ENCODE data around the gene DNM3.
A peak's percentile ranks its signal among the peaks of the same experiment; 100 is the strongest.

DNM3 gene

GRCh38 chr1:172185211-172185610 lies 343.9 kb downstream of the DNM3 start:
- no peak overlapping the region for H3K27ac ChIP-seq (ENCODE audit: low read length)

GRCh38 chr1:172185996-172186395 lies 344.7 kb downstream of the DNM3 start:
- H3K4me1 ChIP-seq (ENCODE audit: control insufficient read depth, insufficient read depth, low read length) = peaks cover 5% of the 10 kb centered on the region
- H3K9me3 ChIP-seq (ENCODE audit: control insufficient read depth in 2 of 2, low read length in 2 of 2) = no peaks in the 10 kb centered on the region
- H3K9ac ChIP-seq (ENCODE audit: low read length in 2 of 2) = no peak overlapping the region
- H3K27me3 ChIP-seq (ENCODE audit: control insufficient read depth in 1 of 2, insufficient read depth in 2 of 2, low read length in 2 of 2) = no peaks in the 10 kb centered on the region
- H3K27ac ChIP-seq (ENCODE audit: low read length) = no peak overlapping the region
- no peak overlapping the region for H3K4me3 ChIP-seq (ENCODE audit: low read length in 2 of 2)
- H3K36me3 ChIP-seq (ENCODE audit: control insufficient read depth in 2 of 2, insufficient read depth in 2 of 2, low read length in 2 of 2) = no peaks in the 10 kb centered on the region

More at GRCh38 chr1:172185211-172185610, 343.9 kb downstream of the DNM3 start:
- Histone ChIP-seq H3K36me3 (ENCODE audit: control insufficient read depth in 2 of 2, insufficient read depth in 2 of 2, low read length in 2 of 2) (no peaks in the 10 kb centered on the region), H3K27me3 (ENCODE audit: control insufficient read depth in 1 of 2, insufficient read depth in 2 of 2, low read length in 2 of 2) (no peaks in the 10 kb centered on the region), H3K9ac (ENCODE audit: low read length in 2 of 2) (no peak overlapping the region), H3K4me1 (ENCODE audit: control insufficient read depth, insufficient read depth, low read length) (peaks cover 12% of the 10 kb centered on the region), H3K9me3 (ENCODE audit: control insufficient read depth in 2 of 2, low read length in 2 of 2) (no peaks in the 10 kb centered on the region), H3K4me3 (ENCODE audit: low read length in 2 of 2) (peak overlapping the region in 1 of 2 donors; percentile 12)

DNA sequence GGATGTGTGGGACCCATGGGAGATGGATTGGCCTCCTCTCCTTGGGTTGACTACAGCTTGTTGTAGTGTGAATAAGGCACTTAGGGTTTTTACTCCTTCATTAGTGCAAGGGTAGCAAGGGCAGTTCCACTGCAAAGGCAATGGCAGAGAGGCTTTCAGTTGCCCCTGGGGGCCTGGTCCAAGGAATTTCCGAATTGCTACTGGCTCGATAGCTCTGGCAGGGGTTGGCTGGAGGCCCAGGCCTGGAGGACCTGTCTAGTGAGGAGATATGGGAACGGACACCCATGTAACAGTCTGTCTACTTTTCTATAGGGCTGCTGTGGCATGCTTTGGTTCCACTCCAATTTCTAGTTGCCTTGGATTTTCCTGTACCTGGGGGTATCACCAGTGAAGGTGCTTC lies 360.3 kb downstream of the DNM3 start:
- Histone ChIP-seq H3K4me3 (ENCODE audit: low read length in 2 of 2) (no peak overlapping the region), H3K4me1 (ENCODE audit: control insufficient read depth, insufficient read depth, low read length) (no peaks in the 10 kb centered on the region), H3K9me3 (ENCODE audit: control insufficient read depth in 2 of 2, low read length in 2 of 2) (no peaks in the 10 kb centered on the region), H3K27ac (ENCODE audit: low read length) (no peak overlapping the region), H3K27me3 (ENCODE audit: control insufficient read depth in 1 of 2, insufficient read depth in 2 of 2, low read length in 2 of 2) (no peaks in the 10 kb centered on the region), H3K9ac (ENCODE audit: low read length in 2 of 2) (no peak overlapping the region), H3K36me3 (ENCODE audit: control insufficient read depth in 2 of 2, insufficient read depth in 2 of 2, low read length in 2 of 2) (no peaks in the 10 kb centered on the region)

DNA sequence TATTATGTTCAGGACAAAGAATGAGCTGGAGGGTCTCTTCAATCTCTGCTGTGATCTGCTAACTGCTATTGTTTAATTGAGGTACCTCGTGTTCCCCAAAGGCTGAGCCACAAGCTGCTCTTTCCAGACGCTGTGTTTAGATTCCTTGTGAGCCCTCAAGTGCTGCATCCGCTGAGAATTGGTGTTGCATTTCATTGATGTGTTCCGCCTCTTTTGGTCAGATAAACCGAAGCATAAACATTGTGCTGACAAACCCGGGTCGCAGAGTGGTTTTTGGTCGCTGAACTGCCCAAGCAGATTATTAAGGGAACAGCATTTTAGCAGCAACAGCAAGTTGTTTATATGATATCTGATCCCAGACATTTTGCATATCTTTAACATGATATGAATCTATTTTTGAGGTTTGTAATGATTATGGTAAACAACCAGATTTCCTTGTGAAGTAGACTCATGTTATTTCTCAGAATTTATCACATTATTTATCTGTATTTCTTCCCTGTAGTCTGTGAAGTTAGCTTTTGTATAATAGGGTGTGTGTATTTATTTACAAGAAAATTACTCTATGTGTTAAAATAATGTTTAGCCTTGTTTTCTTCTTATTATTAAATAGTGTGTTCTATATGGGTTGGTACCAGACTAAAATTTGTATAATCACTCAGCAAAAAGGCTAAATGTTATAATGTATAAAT lies 362.0 kb downstream of the DNM3 start:
- Histone ChIP-seq H3K9ac (ENCODE audit: low read length in 2 of 2) (no peak overlapping the region), H3K27me3 (ENCODE audit: control insufficient read depth in 1 of 2, insufficient read depth in 2 of 2, low read length in 2 of 2) (no peaks in the 10 kb centered on the region), H3K4me3 (ENCODE audit: low read length in 2 of 2) (no peak overlapping the region), H3K27ac (ENCODE audit: low read length) (no peak overlapping the region), H3K36me3 (ENCODE audit: control insufficient read depth in 2 of 2, insufficient read depth in 2 of 2, low read length in 2 of 2) (no peaks in the 10 kb centered on the region), H3K9me3 (ENCODE audit: control insufficient read depth in 2 of 2, low read length in 2 of 2) (no peaks in the 10 kb centered on the region), H3K4me1 (ENCODE audit: control insufficient read depth, insufficient read depth, low read length) (no peaks in the 10 kb centered on the region)

DNA sequence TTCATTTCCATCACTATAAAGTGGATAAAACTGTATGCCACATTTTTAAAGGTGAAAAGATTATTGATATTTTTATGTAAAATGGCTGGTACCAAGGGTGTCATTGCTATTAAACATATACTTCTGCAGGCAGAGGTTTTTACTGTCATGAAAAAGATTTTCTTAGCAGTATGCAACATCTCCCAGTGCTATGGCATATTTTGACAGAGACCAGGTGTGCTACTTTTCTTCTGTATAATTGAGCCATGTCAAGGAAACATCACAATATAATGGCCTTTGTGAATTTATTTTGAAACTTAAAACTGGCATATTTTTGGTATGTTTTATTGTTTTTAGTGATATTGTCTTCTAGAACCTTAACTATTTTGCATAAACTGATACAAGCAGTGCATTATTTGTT lies 362.6 kb downstream of the DNM3 start:
- Histone ChIP-seq H3K4me1 (ENCODE audit: control insufficient read depth, insufficient read depth, low read length) (no peaks in the 10 kb centered on the region), H3K9me3 (ENCODE audit: control insufficient read depth in 2 of 2, low read length in 2 of 2) (no peaks in the 10 kb centered on the region), H3K27ac (ENCODE audit: low read length) (no peak overlapping the region), H3K36me3 (ENCODE audit: control insufficient read depth in 2 of 2, insufficient read depth in 2 of 2, low read length in 2 of 2) (no peaks in the 10 kb centered on the region), H3K27me3 (ENCODE audit: control insufficient read depth in 1 of 2, insufficient read depth in 2 of 2, low read length in 2 of 2) (no peaks in the 10 kb centered on the region), H3K9ac (ENCODE audit: low read length in 2 of 2) (no peak overlapping the region), H3K4me3 (ENCODE audit: low read length in 2 of 2) (no peak overlapping the region)

DNA sequence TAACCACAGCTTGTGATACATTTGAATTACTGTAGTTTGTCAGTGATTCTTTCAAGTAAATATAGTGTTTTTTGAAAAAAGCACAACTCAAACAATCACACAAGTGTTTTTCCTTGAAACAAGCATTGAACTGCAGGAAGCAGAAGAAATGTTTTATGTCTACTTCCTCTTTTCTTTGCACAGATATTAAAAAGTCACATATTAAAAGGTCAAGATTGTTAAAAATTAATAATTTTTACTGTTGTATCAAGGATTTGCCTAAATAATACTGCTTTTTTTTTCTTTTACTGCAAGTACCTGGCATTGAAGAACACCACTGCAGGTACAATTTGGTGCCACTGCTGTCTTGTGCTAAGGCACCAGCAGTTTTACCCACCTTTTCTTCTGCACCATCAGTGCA lies 365.0 kb downstream of the DNM3 start:
- Histone ChIP-seq H3K27me3 (ENCODE audit: control insufficient read depth in 1 of 2, insufficient read depth in 2 of 2, low read length in 2 of 2) (no peaks in the 10 kb centered on the region), H3K9me3 (ENCODE audit: control insufficient read depth in 2 of 2, low read length in 2 of 2) (no peaks in the 10 kb centered on the region), H3K9ac (ENCODE audit: low read length in 2 of 2) (no peak overlapping the region), H3K27ac (ENCODE audit: low read length) (no peak overlapping the region), H3K4me3 (ENCODE audit: low read length in 2 of 2) (no peak overlapping the region), H3K36me3 (ENCODE audit: control insufficient read depth in 2 of 2, insufficient read depth in 2 of 2, low read length in 2 of 2) (no peaks in the 10 kb centered on the region), H3K4me1 (ENCODE audit: control insufficient read depth, insufficient read depth, low read length) (no peaks in the 10 kb centered on the region)

GRCh38 chr1:172208635-172209034 lies 367.3 kb downstream of the DNM3 start:
- Histone ChIP-seq H3K4me3 (ENCODE audit: low read length in 2 of 2) (no peak overlapping the region), H3K27me3 (ENCODE audit: control insufficient read depth in 1 of 2, insufficient read depth in 2 of 2, low read length in 2 of 2) (no peaks in the 10 kb centered on the region), H3K36me3 (ENCODE audit: control insufficient read depth in 2 of 2, insufficient read depth in 2 of 2, low read length in 2 of 2) (no peaks in the 10 kb centered on the region), H3K27ac (ENCODE audit: low read length) (no peak overlapping the region), H3K4me1 (ENCODE audit: control insufficient read depth, insufficient read depth, low read length) (no peaks in the 10 kb centered on the region), H3K9me3 (ENCODE audit: control insufficient read depth in 2 of 2, low read length in 2 of 2) (no peaks in the 10 kb centered on the region), H3K9ac (ENCODE audit: low read length in 2 of 2) (no peak overlapping the region)

DNA sequence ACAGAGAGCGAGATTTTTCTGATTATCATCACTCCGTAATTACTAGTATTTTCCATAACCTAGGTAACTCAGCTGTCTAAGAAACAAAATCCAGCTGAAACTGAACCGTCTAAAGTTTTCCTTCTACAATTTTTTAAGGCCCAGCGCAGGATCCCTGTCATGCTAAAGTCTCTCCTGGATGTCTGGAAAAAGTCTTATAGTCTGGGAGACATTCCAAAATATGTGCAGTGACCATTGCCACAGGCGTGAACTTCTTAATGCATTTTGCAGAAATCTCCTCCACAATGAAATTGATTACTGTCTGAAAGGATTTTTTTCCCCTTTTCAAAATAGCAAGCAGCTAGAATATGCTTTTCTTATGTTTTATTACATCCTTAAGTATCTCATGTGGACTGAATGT lies 369.9 kb downstream of the DNM3 start:
- Histone ChIP-seq H3K27me3 (ENCODE audit: control insufficient read depth in 1 of 2, insufficient read depth in 2 of 2, low read length in 2 of 2) (no peaks in the 10 kb centered on the region), H3K9me3 (ENCODE audit: control insufficient read depth in 2 of 2, low read length in 2 of 2) (no peaks in the 10 kb centered on the region), H3K4me1 (ENCODE audit: control insufficient read depth, insufficient read depth, low read length) (no peaks in the 10 kb centered on the region), H3K4me3 (ENCODE audit: low read length in 2 of 2) (no peak overlapping the region), H3K9ac (ENCODE audit: low read length in 2 of 2) (no peak overlapping the region), H3K36me3 (ENCODE audit: control insufficient read depth in 2 of 2, insufficient read depth in 2 of 2, low read length in 2 of 2) (no peaks in the 10 kb centered on the region), H3K27ac (ENCODE audit: low read length) (no peak overlapping the region)

DNA sequence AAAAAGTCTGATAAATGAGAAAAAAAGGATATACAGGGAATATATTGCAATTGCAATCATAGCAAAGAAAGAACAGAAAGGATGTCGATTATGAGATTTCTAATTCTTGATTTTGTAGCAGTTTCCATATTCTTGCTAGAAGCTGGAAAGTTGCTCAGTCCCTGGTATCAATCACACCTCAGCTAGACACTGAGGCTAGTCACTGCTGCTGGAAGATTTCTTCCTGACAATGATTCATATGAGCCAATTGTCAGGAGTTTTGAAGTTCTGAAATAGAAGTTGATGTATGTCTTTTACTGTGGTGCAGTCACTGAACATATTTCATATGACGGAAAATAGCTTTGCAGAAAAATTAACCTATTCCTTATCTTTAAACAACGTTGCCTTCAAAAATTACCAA lies 370.8 kb downstream of the DNM3 start:
- no peak overlapping the region for H3K9ac ChIP-seq (ENCODE audit: low read length in 2 of 2)
- no peaks in the 10 kb centered on the region for H3K4me1 ChIP-seq (ENCODE audit: control insufficient read depth, insufficient read depth, low read length)
- no peaks in the 10 kb centered on the region for H3K27me3 ChIP-seq (ENCODE audit: control insufficient read depth in 1 of 2, insufficient read depth in 2 of 2, low read length in 2 of 2)
- no peaks in the 10 kb centered on the region for H3K9me3 ChIP-seq (ENCODE audit: control insufficient read depth in 2 of 2, low read length in 2 of 2)
- no peaks in the 10 kb centered on the region for H3K36me3 ChIP-seq (ENCODE audit: control insufficient read depth in 2 of 2, insufficient read depth in 2 of 2, low read length in 2 of 2)
- H3K4me3 ChIP-seq (ENCODE audit: low read length in 2 of 2) = no peak overlapping the region
- H3K27ac ChIP-seq (ENCODE audit: low read length) = no peak overlapping the region

DNA sequence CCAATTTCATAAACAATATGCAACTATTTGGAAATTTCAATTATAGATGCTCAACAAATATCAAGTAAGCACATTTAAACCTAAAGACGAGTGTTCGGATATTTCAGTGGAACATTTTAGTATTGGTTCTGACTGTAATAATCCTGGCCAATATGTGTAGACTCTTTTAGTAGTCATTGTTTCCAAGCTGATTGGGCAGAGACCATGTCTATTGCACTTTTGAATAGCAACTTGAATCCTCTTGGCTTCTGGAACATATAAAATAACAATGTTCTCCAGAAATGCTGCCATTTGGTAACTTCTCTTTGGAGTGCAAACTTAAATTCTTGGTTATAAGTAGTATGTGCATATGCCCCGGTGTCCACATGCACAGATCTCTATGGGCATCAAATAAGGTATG lies 373.7 kb downstream of the DNM3 start:
- Histone ChIP-seq H3K9ac (ENCODE audit: low read length in 2 of 2) (no peak overlapping the region), H3K4me3 (ENCODE audit: low read length in 2 of 2) (no peak overlapping the region), H3K27me3 (ENCODE audit: control insufficient read depth in 1 of 2, insufficient read depth in 2 of 2, low read length in 2 of 2) (no peaks in the 10 kb centered on the region), H3K4me1 (ENCODE audit: control insufficient read depth, insufficient read depth, low read length) (no peaks in the 10 kb centered on the region), H3K36me3 (ENCODE audit: control insufficient read depth in 2 of 2, insufficient read depth in 2 of 2, low read length in 2 of 2) (no peaks in the 10 kb centered on the region), H3K9me3 (ENCODE audit: control insufficient read depth in 2 of 2, low read length in 2 of 2) (no peaks in the 10 kb centered on the region), H3K27ac (ENCODE audit: low read length) (no peak overlapping the region)

GRCh38 chr1:172219966-172220365 lies 378.7 kb downstream of the DNM3 start:
- Histone ChIP-seq H3K36me3 (ENCODE audit: control insufficient read depth in 2 of 2, insufficient read depth in 2 of 2, low read length in 2 of 2) (no peaks in the 10 kb centered on the region), H3K9ac (ENCODE audit: low read length in 2 of 2) (no peak overlapping the region), H3K4me3 (ENCODE audit: low read length in 2 of 2) (no peak overlapping the region), H3K9me3 (ENCODE audit: control insufficient read depth in 2 of 2, low read length in 2 of 2) (no peaks in the 10 kb centered on the region), H3K27ac (ENCODE audit: low read length) (no peak overlapping the region), H3K27me3 (ENCODE audit: control insufficient read depth in 1 of 2, insufficient read depth in 2 of 2, low read length in 2 of 2) (no peaks in the 10 kb centered on the region), H3K4me1 (ENCODE audit: control insufficient read depth, insufficient read depth, low read length) (no peaks in the 10 kb centered on the region)
